LNCaP clone FGC (cell line): ENCODE results near the gene RAP1GAP2.

Experiments used
- DNase-seq: peaks from one replicate; pipeline ENCODE4 v3.0.0-alpha.2; 2011; ENCODE audit warnings: low read depth
- H3K4me3 ChIP-seq: 2 replicates; pipeline ENCODE4 v1.5.1; 2011; ENCODE audit warnings: mild to moderate bottlenecking, low read depth, low read length, control low read depth
- CTCF ChIP-seq: IDR thresholded peaks from 2 replicates; pipeline ENCODE4 v1.5.1; 2012; ENCODE audit warnings: mild to moderate bottlenecking; ENCODE audit not compliant: control insufficient read depth, insufficient read depth; ENCODE audit errors: extremely low read depth

The RAP1GAP2 gene

GRCh38 chr17:2803971-2804370, 7.7 kb downstream of the RAP1GAP2 start:
- no peak for TF ChIP-seq CTCF
- DNase-seq: no peak
- H3K4me3 ChIP-seq: no peak overlapping the region

GRCh38 chr17:2804912-2805311, 8.7 kb downstream of the RAP1GAP2 start:
- H3K4me3 ChIP-seq: no peak overlapping the region
- TF ChIP-seq CTCF: no peak

GRCh38 chr17:2805961-2806360, 9.7 kb downstream of the RAP1GAP2 start:
- no peak for TF ChIP-seq CTCF
- H3K4me3 ChIP-seq: no peak overlapping the region
- DNase-seq: no peak

More at GRCh38 chr17:2804912-2805311, 8.7 kb downstream of the RAP1GAP2 start:
- no peak for DNase-seq

GRCh38 chr17:2808367-2809335, 12.4 kb downstream of the RAP1GAP2 start:
- no peak for TF ChIP-seq CTCF
- H3K4me3 ChIP-seq: no peak overlapping the region
- no peak for DNase-seq

- DNase-seq: no peak
Observed at GRCh38 chr17:2809337-2809736, 13.1 kb downstream of the RAP1GAP2 start.

GRCh38 chr17:2814049-2814448, 17.8 kb downstream of the RAP1GAP2 start:
- TF ChIP-seq CTCF: no peak
- no peak for DNase-seq
- H3K4me3 ChIP-seq: no peak overlapping the region

More at GRCh38 chr17:2809337-2809736, 13.1 kb downstream of the RAP1GAP2 start:
- H3K4me3 ChIP-seq: no peak overlapping the region
- TF ChIP-seq CTCF: no peak
